Muscle layer of duodenum (tissue), 2 donors: ENCODE measurements around the gene SLX4.

Experiments
- H3K27ac ChIP-seq: one replicate; pipeline ENCODE4 v1.7.0; 2013; ENCODE audit warnings: mild to moderate bottlenecking, low read length
- H3K27me3 ChIP-seq: one replicate; pipeline ENCODE4 v1.7.0; 2013; ENCODE audit warnings: low read depth, mild to moderate bottlenecking, control low read depth, low read length
- H3K36me3 ChIP-seq, 2 donors: one replicate each; pipeline ENCODE4 v1.7.0; 2013; ENCODE audit warnings: low read length in 2 of 2, control low read depth in 1 of 2, mild to moderate bottlenecking in 1 of 2; ENCODE audit not compliant: insufficient read depth in 2 of 2, control insufficient read depth in 1 of 2
- H3K4me1 ChIP-seq, 2 donors: one replicate each; pipeline ENCODE4 v1.7.0; 2013; ENCODE audit warnings: low read length in 2 of 2, mild to moderate bottlenecking in 2 of 2, control low read depth in 1 of 2, moderate library complexity in 1 of 2; ENCODE audit not compliant: insufficient read depth in 2 of 2, control insufficient read depth in 1 of 2
- H3K4me3 ChIP-seq, 2 donors: one replicate each; pipeline ENCODE4 v1.7.0; 2013; ENCODE audit warnings: low read length in 2 of 2, low read depth in 1 of 2, mild to moderate bottlenecking in 1 of 2
- H3K9me3 ChIP-seq, 2 donors: one replicate each; pipeline ENCODE4 v1.7.0; 2013; ENCODE audit warnings: low read length in 2 of 2, control low read depth in 1 of 2, mild to moderate bottlenecking in 1 of 2; ENCODE audit not compliant: control insufficient read depth in 1 of 2
- donor health status: healthy.

SLX4 gene

GRCh38 chr16:3608069-3608468, 3.3 kb downstream of the SLX4 start:
- H3K27ac ChIP-seq: no peak overlapping the region
- H3K27me3 ChIP-seq: no peaks in the 10 kb centered on the region
- no peak overlapping the region for H3K4me3 ChIP-seq
- peaks cover 0 to 6% of the 10 kb centered on the region in 2 donors for H3K36me3 ChIP-seq
- H3K4me1 ChIP-seq: peaks cover 5 to 11% of the 10 kb centered on the region in 2 donors
- no peaks in the 10 kb centered on the region for H3K9me3 ChIP-seq

DNA sequence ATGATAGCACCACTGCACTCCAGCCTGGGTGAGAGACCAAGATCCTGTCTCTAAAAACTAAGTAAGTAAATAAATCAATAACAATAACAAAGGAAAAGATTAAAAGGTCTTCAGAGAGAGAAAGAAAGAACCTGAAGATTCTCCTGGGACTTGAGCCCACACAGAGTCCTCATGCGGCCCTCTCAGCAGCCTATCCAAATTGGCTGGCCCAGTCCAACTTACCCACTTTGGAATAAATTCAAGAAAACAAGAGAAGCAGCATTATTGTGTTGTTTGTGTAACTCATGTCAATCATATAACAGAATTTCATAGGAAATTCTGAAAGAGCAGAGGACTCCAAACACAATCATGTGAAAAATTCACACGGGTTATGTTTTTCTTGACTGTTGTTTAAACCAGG, 3.8 kb downstream of the SLX4 start:
- Histone ChIP-seq H3K36me3 (peaks cover 0 to 9% of the 10 kb centered on the region in 2 donors), H3K4me3 (no peak overlapping the region), H3K27me3 (no peaks in the 10 kb centered on the region), H3K4me1 (peaks cover under 1 to 7% of the 10 kb centered on the region in 2 donors), H3K27ac (no peak overlapping the region), H3K9me3 (no peaks in the 10 kb centered on the region)

DNA sequence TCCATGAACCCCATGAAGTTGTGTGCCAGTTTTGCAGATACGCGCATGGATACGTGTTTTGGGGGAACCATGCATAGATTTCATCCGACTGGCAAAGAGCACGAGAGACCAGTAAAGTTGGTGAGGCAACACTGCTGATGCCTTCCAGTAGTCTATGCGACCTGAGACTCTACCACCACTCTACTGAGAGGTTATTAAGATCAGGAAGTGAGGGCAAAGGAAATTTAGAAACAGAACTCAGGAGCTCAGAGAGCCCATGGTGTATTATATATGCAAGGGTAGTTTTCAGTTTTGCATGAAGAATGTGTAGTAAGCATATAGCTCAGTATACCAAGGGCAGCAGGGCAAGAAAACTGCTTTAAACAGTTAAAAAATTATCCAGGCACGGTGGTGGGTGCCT, 4.2 kb downstream of the SLX4 start:
- Histone ChIP-seq H3K27me3 (no peaks in the 10 kb centered on the region), H3K27ac (no peak overlapping the region), H3K4me1 (peaks cover 0 to 2% of the 10 kb centered on the region in 2 donors), H3K4me3 (no peak overlapping the region), H3K36me3 (peaks cover 3 to 14% of the 10 kb centered on the region in 2 donors), H3K9me3 (no peaks in the 10 kb centered on the region)

DNA sequence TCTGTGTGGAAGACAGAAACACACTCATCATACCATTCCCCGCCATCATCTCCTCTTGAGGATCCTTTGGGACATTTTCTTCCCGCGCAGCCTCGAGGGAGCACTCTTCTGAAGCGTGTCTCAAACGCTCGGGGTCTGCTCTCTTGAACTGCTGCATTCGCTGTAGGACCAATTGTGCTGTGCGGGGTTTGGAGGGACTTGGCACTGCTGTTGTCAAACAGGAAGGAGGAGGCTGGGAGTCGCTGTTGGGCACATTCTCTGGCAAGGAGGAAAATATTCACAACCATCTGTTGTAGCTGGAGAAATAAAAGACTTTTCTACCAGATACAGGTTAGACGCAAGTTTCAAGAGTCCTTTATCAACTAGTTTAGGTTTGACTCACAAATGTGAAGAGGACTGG, 5.0 kb downstream of the SLX4 start:
- no peaks in the 10 kb centered on the region for H3K9me3 ChIP-seq

GRCh38 chr16:3602320-3602653, 9.1 kb downstream of the SLX4 start:
- H3K27me3 ChIP-seq: no peaks in the 10 kb centered on the region
- no peaks in the 10 kb centered on the region for H3K4me1 ChIP-seq
- H3K9me3 ChIP-seq: no peaks in the 10 kb centered on the region
- peaks cover 11 to 47% of the 10 kb centered on the region in 2 donors for H3K36me3 ChIP-seq
- H3K27ac ChIP-seq: no peak overlapping the region
- H3K4me3 ChIP-seq: no peak overlapping the region

More for the DNA sequence above, 5.0 kb downstream of the SLX4 start:
- Histone ChIP-seq H3K4me1 (no peaks in the 10 kb centered on the region), H3K4me3 (no peak overlapping the region), H3K36me3 (peaks cover 11 to 21% of the 10 kb centered on the region in 2 donors), H3K27ac (no peak overlapping the region), H3K27me3 (no peaks in the 10 kb centered on the region)

DNA sequence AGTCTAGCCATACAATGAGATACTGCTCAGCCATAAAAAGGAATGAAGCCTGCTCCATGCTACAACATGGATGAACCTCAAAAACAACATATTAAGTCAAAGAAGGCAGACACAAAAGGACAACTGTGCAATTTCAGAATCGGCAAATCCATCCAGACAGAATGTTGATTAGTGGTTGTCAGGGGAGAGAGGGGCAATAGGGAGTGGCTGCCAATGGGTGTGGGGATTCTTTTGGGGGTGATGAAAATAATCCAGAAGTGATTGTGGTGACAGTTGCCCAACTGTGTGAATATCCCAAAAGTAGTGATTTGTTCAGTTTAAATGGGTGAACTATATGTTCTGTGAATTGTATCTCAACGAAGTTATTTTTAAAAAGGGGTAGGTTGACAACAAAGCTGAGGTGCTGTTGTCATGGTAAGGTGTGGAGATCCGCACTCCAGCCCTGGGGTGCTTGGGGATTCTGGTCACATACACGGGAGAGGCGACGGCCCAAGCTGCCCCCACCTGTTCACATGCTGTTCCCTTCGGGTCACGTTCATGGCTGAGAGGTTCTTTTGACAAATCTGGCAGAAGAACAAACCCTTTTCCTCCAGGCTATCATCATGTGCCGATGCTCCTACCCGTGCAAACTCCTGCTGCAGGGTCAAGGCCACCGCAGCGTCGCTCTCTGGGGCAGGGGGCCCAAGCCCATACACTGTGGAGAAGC, 9.6 kb downstream of the SLX4 start:
- H3K4me3 ChIP-seq: no peak overlapping the region
- H3K4me1 ChIP-seq: no peaks in the 10 kb centered on the region
- H3K9me3 ChIP-seq: no peaks in the 10 kb centered on the region
- no peaks in the 10 kb centered on the region for H3K27me3 ChIP-seq
- no peak overlapping the region for H3K27ac ChIP-seq
- H3K36me3 ChIP-seq: peaks cover 11 to 49% of the 10 kb centered on the region in 2 donors

DNA sequence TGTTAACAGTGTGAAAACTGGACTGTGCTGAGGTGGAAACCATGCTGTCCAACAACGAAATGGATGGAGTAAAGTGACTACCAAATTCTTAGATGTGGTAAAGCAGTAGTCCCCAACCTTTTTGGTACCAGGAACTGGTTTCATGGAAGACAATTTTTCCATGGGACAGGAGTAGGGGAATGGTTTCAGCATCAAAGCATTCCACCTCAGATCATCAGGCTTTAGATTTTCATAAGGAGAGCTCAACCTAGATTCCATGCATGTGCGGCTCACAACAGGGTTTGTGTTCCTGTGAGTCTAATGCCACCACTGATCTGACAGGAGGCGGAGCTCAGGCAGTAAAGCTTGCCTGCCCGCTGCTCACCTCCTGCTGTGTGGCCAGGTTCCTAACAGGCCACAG, 11.5 kb downstream of the SLX4 start:
- H3K27me3 ChIP-seq: no peaks in the 10 kb centered on the region
- peaks cover 11 to 49% of the 10 kb centered on the region in 2 donors for H3K36me3 ChIP-seq
- H3K4me3 ChIP-seq: no peak overlapping the region
- H3K27ac ChIP-seq: no peak overlapping the region
- no peaks in the 10 kb centered on the region for H3K9me3 ChIP-seq
- H3K4me1 ChIP-seq: no peaks in the 10 kb centered on the region

DNA sequence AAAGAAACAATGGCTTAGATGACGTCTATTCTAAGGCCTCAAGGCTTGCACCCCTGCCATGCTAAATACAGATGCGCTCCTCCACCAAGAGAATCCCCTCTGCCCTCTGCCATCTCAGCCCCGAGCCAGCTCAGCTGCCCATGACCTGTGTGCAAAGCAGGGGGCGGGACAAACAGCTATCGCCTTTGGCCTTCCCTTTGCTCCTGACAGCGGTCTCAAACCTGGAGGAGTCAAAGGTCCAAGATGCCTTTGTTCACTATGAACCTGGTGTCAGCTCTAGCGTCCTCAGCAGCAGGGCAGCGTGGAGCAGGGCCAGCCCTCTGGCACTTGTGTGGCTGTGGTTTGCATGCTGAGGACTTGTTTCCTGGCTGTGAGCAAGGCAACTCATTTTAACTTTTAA, 12.3 kb downstream of the SLX4 start:
- Histone ChIP-seq H3K27me3 (no peaks in the 10 kb centered on the region), H3K9me3 (no peaks in the 10 kb centered on the region), H3K4me3 (no peak overlapping the region), H3K4me1 (no peaks in the 10 kb centered on the region), H3K27ac (no peak overlapping the region), H3K36me3 (peaks cover 11 to 49% of the 10 kb centered on the region in 2 donors)

GRCh38 chr16:3598236-3598635, 13.2 kb downstream of the SLX4 start:
- Histone ChIP-seq H3K4me1 (no peaks in the 10 kb centered on the region), H3K27ac (no peak overlapping the region), H3K9me3 (no peaks in the 10 kb centered on the region), H3K36me3 (peaks cover 11 to 49% of the 10 kb centered on the region in 2 donors), H3K27me3 (no peaks in the 10 kb centered on the region), H3K4me3 (no peak overlapping the region)

- no peak overlapping the region for H3K27ac ChIP-seq
- H3K36me3 ChIP-seq: peaks cover 11 to 44% of the 10 kb centered on the region in 2 donors
- H3K4me3 ChIP-seq: no peak overlapping the region
- H3K9me3 ChIP-seq: no peaks in the 10 kb centered on the region
- no peaks in the 10 kb centered on the region for H3K27me3 ChIP-seq
- H3K4me1 ChIP-seq: no peaks in the 10 kb centered on the region
Observed at GRCh38 chr16:3597676-3598075, 13.7 kb downstream of the SLX4 start.

DNA sequence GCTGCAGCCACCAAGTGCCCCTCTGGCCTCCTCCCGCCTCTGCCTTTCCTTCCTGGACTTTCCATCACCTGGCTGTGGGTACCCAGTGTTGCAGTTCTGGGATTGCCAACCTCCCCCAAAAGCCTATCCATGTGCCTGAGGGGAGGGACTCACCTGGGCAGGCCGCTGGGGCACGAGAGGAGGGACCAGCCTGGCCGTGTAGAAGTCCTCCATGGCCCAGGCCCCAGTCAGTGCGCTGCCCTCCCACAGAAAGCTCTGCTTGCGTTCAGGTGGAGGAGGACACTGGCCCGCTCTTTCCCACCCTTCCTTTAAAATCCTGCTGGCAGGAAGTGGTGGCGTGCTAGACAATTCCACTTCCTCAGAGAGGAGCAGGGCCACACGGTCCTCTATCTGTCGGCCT, 14.2 kb downstream of the SLX4 start:
- H3K27me3 ChIP-seq: no peaks in the 10 kb centered on the region
- H3K36me3 ChIP-seq: peaks cover 13 to 42% of the 10 kb centered on the region in 2 donors
- H3K27ac ChIP-seq: no peak overlapping the region
- H3K4me1 ChIP-seq: no peaks in the 10 kb centered on the region
- no peak overlapping the region for H3K4me3 ChIP-seq
- H3K9me3 ChIP-seq: no peaks in the 10 kb centered on the region
